HG03097 (cell line): ENCODE measurements around the gene IL17RE.

Experiments
- ATAC-seq: cut with Tn5 transposase; IDR thresholded peaks from one replicate; pipeline ENCODE4 v1.9.1; 2021; ENCODE audit not compliant: unreplicated experiment, low FRiP score

Gene IL17RE

DNA sequence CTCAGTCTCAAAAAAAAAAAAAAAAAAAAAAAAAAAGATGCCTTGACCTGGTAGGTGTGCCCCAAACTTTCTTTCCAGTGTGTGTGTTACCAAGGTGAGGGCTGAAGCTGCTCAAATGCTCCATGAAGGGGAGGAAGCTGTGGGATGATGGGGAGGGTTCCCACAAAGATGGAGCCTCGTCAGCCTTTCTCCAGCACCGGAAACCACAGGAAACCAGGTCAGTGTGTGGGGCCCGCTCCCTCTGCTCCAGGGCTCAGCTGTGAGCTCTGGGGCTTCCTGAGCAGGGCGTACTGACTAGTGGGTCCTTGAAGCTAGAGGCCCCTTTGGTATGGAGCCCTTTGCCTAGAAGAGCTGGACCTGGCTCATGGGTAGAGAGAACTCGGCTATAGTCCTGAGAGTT is 681 bp upstream of the IL17RE start:
- ATAC-seq, result no peak

GRCh38 chr3:9903238-9903624 is 583 bp downstream of the IL17RE start:
- no peak for ATAC-seq

DNA sequence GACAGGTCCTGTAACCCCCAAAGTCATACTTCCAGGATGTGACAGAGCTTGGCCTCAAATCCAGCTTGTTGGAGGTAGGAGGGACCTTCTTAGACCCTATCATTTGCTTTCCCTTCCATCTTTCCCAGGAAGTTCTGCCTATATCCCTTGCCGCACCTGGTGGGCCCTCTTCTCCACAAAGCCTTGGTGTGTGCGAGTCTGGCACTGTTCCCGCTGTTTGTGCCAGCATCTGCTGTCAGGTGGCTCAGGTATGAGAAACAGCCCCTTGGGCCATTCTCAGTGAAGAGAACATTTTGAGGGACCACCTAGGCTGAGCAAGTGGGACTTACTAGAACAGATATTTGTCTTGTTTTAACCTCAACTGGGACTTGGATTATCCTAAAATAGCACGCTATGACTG is 1.3 kb downstream of the IL17RE start:
- ATAC-seq, result no peak

- no peak for ATAC-seq
These were observed 3.8 kb downstream of the IL17RE start for GRCh38 chr3:9906480-9906879.

DNA sequence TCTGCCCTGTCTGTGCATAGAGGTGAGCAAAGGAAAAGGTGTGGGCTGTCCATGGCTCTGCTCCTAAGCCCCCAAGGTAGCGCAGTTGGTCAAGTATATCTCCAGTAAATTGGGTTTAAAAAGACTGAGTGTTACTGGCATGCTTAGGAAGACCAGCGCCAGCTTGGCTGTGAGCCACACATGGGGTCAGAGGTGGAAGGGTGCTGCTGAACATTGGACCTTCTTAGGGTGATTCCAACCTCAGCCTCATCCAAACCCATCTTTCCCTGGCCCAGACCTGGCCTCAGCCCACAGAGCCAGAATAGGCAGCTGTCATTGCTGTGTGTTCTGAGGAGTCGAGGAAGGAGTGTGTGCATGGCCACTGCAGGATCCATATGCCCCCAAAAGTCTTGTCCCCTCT is 5.6 kb downstream of the IL17RE start:
- ATAC-seq, result no peak

GRCh38 chr3:9909221-9910013 is 6.8 kb downstream of the IL17RE start:
- ATAC-seq, result no peak

- no peak for ATAC-seq
These were observed 9.2 kb downstream of the IL17RE start for GRCh38 chr3:9911863-9912262.

DNA sequence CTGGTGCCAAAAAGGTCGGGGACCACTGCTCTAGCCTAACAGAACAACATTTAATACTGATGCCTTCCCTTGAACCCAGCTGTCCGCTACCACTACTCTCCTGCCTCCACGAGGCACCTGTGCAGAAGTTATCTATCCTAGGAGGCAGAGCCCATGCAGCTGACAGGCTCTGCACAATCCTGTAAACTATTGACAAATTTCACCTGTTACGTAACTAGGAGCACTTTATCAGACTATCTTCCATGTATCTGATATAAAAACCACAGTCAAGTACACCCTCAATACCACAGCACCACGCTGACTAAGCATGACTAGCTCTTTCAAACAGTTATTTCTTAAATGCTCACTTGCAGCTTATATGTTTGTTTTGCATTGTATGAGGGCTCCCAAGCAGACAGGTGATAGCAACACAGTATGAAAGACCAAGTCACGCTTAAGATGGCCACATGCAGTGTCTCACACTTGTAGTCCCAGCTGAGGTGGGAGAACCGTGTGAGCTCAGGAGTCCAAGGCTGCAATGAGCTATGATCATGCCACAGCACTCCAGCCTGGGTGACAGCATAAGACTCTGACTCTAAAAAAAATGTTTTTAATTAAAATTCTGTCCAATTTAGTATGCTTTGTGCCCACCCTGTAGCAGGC is 9.8 kb downstream of the IL17RE start:
- ATAC-seq, result no peak

DNA sequence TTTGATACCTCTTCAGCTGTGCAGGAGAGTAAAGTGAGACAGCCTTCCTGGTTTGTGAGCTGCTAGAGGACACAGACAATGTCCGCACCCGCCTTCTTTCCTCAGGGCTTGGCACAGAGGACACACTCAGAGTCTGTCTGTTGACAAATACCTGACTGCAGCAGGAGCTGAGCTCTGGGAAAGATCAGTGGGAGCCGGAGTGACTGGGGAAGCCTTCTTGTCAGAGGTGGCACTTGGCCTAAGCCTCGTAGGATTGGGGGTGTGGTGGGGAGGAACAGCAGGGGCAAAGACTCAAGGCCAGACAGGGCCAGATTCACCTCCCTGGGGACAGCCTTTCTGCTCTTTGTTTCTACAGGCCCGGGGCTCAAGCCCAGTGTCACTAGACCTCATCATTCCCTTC is 11.0 kb downstream of the IL17RE start:
- ATAC-seq, result no peak

- no peak for ATAC-seq
These were observed 11.4 kb downstream of the IL17RE start for GRCh38 chr3:9914011-9914410.

GRCh38 chr3:9914559-9915253 is 12.1 kb downstream of the IL17RE start:
- no peak for ATAC-seq

DNA sequence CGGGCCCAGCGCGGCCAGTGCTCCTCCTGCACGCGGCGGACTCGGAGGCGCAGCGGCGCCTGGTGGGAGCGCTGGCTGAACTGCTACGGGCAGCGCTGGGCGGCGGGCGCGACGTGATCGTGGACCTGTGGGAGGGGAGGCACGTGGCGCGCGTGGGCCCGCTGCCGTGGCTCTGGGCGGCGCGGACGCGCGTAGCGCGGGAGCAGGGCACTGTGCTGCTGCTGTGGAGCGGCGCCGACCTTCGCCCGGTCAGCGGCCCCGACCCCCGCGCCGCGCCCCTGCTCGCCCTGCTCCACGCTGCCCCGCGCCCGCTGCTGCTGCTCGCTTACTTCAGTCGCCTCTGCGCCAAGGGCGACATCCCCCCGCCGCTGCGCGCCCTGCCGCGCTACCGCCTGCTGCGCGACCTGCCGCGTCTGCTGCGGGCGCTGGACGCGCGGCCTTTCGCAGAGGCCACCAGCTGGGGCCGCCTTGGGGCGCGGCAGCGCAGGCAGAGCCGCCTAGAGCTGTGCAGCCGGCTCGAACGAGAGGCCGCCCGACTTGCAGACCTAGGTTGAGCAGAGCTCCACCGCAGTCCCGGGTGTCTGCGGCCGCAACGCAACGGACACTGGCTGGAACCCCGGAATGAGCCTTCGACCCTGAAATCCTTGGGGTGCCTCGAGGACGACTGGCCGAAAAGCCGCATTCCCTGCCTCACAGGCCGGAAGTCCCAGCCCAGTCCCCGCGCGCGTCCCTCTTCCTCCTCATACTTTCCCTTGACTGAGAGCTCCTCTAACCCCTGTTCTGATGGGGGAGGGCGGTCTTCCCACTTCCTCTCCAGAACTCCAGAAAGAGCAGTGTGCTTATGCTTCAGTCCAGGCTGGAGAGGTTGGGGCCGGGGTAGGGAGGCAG is 12.8 kb downstream of the IL17RE start:
- ATAC-seq, result no peak

DNA sequence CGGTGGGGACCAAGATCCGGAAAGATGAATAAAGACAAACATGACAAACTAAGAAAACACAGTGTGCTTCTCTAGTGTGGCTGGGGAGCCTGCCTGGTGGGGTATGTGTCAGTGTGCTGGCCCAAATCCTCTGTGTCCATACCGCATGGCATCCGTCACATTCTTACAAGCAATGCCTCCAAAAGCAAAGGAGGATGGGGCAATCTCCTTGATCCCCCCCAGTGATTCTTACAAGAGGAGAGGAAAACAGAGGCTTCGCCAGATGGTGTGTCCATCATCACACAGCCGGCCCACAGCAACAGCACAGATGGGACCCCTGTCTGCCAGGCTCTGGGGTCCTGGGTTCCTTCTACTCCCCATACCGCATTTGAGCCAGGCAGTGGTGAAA is 13.7 kb downstream of the IL17RE start:
- ATAC-seq, result no peak

- no peak for ATAC-seq
These were observed 14.4 kb downstream of the IL17RE start, which contains the start of gene IL17RC for GRCh38 chr3:9916734-9917680. Gene IL17RC (plus strand): TSS chr3:9917098. CDS start chr3:9917316, 218 bp downstream.

DNA sequence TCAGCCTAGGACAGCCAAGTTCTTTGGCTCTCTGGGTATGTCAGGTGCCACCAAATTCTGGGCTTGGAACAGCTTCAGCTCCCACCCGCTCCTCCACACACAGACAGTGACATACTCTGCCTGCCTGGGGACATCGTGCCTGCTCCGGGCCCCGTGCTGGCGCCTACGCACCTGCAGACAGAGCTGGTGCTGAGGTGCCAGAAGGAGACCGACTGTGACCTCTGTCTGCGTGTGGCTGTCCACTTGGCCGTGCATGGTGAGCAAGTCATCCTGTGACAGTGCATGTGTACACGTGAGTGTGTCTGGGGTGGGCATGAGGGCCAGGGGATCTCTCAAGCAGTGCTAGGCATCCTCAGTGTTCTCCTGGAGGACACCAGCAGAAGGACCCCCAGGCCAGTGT is 15.2 kb downstream of the IL17RE start:
- ATAC-seq, result no peak

- no peak for ATAC-seq
These were observed 15.8 kb downstream of the IL17RE start for GRCh38 chr3:9918261-9919038.

- ATAC-seq, result no peak
These were observed 25.5 kb downstream of the IL17RE start for GRCh38 chr3:9928158-9928557.

- no peak for ATAC-seq
These were observed 28.3 kb downstream of the IL17RE start for GRCh38 chr3:9930804-9931418.

DNA sequence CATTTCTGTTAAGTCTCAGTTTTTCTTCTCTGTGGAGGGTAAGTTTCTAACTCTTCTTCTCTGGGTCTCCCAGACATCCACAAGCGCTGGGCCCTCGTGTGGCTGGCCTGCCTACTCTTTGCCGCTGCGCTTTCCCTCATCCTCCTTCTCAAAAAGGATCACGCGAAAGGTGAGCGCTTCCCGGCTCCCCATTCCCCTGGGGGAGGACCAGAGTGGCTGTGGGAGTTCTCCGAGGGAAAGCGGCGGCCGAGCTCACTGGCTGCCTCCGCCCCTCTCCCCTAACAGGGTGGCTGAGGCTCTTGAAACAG is 29.8 kb downstream of the IL17RE start:
- no peak for ATAC-seq
